Activated T-helper 2 cell treated with anti-CD3 and anti-CD28 coated beads, Interferon-gamma antibody, Interleukin-2, Interleukin-4, amounts not matched to agents 10 μg/mL and 5 μg/mL and 100 μg/mL, durations not matched to agents 14 hours and 24 hours and 36 hours (primary cell): ENCODE measurements around the gene PITX1. TPM values are rescaled to one million over a fixed set of nuclear protein-coding genes. Genes with fewer than 3 reads are reported as not detected.

Source experiments
- DNase-seq: peaks from one replicate; pipeline ENCODE4 v3.0.0; 2021; ENCODE audit warnings: low spot score
- H3K27ac Mint-ChIP-seq: one replicate; pipeline ENCODE4 v1.8.0; 2021; ENCODE audit warnings: mixed read lengths
- H3K27me3 Mint-ChIP-seq: one replicate; pipeline ENCODE4 v1.8.0; 2021; ENCODE audit warnings: low read depth, mixed read lengths
- H3K36me3 Mint-ChIP-seq: one replicate; pipeline ENCODE4 v1.8.0; 2021; ENCODE audit warnings: low read depth, mixed read lengths
- H3K4me1 Mint-ChIP-seq: one replicate; pipeline ENCODE4 v1.8.0; 2021; ENCODE audit warnings: low read depth, mixed read lengths
- H3K4me3 Mint-ChIP-seq: one replicate; pipeline ENCODE4 v1.8.0; 2021; ENCODE audit warnings: low read depth, mild to moderate bottlenecking, moderate library complexity, mixed read lengths
- H3K9me3 Mint-ChIP-seq: one replicate; pipeline ENCODE4 v1.8.0; 2021; ENCODE audit warnings: mixed read lengths
- intact Hi-C: fragments of 100-400 bp; cut with micrococcal nuclease; formaldehyde crosslinking; loops from one replicate; pipeline ENCODE4 v1.15.1; 2023
- total RNA-seq: library from RNA; stranded (reverse); gene quantifications from 2 replicates; pipeline ENCODE4 v1.2.3, GENCODE V29; 2022

Gene PITX1
- total RNA-seq, 1 donor from 2014 or later = 0.46 TPM

DNA sequence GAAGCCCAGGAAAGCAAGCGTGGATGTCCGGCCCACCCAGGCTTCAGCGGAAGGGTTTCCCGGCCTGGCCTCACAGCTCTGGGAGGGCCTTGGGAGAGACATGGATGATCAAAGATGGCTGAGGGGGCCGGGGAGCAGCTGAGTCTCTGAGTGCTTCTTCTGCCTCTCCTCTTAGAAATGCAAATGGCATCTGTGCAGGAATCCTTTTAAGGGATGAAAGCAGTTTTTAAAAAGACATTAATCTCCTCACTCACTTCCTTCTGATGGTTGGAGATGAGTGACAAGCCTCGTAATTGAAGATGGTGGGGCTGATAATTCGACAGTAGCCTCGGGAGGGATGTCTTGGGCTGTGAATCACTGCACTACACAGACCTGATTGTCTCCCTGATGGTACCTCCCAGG is 24.3 kb upstream of the PITX1 start:
- Mint-ChIP-seq H3K9me3 (no peaks in the 10 kb centered on the region), H3K36me3 (no peaks in the 10 kb centered on the region), H3K4me1 (no peaks in the 10 kb centered on the region)

DNA sequence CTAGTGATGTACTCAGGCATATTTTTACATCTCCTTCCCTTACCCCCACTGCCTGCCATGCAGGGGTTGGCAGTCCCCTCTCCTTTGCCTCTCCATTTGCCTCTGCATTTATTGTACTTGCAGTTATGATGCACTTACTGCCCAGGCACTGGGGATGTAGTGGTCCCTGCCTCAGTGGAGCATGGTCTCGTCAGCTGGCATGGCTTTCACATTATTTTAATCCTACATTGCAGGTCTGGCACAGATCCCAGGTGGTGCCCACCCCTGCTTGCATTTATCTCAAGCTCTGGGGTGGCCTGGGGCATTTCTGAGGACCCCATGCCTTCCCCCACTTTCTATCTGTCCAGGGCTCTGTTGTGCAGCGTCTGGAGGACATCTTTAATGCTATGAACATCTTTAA is 23.2 kb upstream of the PITX1 start:
- Mint-ChIP-seq H3K9me3 (no peaks in the 10 kb centered on the region), H3K4me1 (peaks cover 2% of the 10 kb centered on the region), H3K27ac (no peak overlapping the region), H3K36me3 (no peaks in the 10 kb centered on the region), H3K27me3 (peaks cover 39% of the 10 kb centered on the region), H3K4me3 (no peak overlapping the region)
- intact Hi-C loops = no loop called here
- no peak for DNase-seq

More for the DNA sequence above, 24.3 kb upstream of the PITX1 start:
- peaks cover 32% of the 10 kb centered on the region for H3K27me3 Mint-ChIP-seq
- intact Hi-C loops = no loop called here
- DNase-seq = no peak
- H3K27ac Mint-ChIP-seq = no peak overlapping the region
- H3K4me3 Mint-ChIP-seq = no peak overlapping the region

DNA sequence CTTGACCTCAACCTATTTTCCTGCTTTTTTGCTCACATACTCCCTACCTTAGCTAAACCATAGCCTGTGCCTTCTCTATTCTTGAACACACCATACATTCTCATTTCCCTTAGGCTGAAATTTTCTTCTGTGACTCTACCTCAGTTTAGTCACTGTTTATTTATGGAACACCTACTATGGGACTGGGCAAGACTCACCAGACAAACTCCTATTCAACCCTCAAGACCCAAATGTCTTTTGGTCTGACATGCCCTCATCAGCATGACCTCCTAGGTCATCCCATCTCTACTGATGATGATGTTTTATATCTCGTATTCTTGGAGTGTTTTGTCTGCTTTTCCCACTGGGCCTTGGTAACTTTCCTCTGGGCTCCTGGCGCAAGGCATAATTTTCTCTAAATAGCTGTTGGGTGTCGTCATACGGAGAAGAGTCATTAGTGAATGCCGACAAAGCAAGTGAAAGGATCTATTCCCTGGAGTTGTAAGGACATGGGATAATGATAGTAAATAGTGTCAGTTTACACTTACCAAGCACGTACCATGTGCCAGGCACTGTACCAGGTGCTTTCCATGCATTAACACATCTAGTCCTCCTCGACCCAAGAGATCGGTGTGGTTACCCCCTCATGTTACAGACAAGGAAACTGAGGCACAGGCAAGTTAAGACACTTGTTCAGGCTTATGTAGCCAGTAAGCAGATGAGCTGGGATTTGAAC is 22.4 kb upstream of the PITX1 start:
- DNase-seq = no peak
- H3K27ac Mint-ChIP-seq = no peak overlapping the region
- intact Hi-C loops = no loop called here
- H3K4me3 Mint-ChIP-seq = no peak overlapping the region
- no peaks in the 10 kb centered on the region for H3K9me3 Mint-ChIP-seq
- peaks cover 47% of the 10 kb centered on the region for H3K27me3 Mint-ChIP-seq
- no peaks in the 10 kb centered on the region for H3K36me3 Mint-ChIP-seq
- peaks cover 2% of the 10 kb centered on the region for H3K4me1 Mint-ChIP-seq

DNA sequence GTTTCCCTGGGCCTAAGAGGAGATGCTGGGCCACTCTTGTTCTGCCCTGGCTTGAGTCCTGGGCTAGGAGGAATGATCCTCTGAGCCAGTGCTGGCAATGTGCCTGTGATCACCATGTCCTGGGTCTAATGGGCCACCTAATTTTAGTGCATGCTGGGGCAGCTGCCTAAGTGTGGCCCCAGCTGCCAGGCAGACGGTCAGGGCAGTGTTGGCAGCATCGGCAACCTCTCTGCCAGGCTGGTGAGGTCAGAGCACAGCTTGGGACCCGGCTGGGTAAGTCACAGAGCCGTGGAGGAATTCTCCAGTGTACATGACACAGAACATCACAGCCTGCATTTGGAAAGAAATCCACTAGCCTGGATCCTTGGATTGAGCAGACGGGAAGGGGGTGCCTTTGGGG is 21.4 kb upstream of the PITX1 start:
- intact Hi-C loops = no loop called here
- Mint-ChIP-seq H3K27ac (no peak overlapping the region), H3K27me3 (peaks cover 55% of the 10 kb centered on the region), H3K9me3 (no peaks in the 10 kb centered on the region), H3K4me3 (no peak overlapping the region), H3K36me3 (no peaks in the 10 kb centered on the region), H3K4me1 (peaks cover 2% of the 10 kb centered on the region)
- no peak for DNase-seq

DNA sequence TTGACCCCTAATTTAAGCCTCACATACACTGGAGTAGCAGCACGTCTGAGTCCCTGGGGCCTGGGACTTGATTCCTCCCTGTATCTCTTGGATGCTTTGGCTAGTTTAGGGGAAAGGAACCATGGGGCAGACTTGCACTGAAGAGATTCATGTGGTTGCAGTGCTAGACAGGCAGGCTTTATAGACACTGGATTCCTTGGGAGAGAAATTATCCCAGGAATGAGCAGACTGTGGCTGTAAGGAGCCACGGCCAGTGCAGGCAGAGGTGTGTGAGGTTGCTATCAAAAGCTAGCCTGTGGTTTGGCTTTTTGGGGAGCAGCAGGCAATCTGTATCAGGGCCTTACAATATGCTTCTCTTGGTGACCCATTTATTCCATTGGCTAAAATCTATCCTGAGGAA is 20.5 kb upstream of the PITX1 start:
- intact Hi-C loops = no loop called here
- H3K4me3 Mint-ChIP-seq = no peak overlapping the region
- H3K27me3 Mint-ChIP-seq = peaks cover 63% of the 10 kb centered on the region
- DNase-seq = no peak
- peaks cover 2% of the 10 kb centered on the region for H3K4me1 Mint-ChIP-seq
- no peaks in the 10 kb centered on the region for H3K36me3 Mint-ChIP-seq
- no peak overlapping the region for H3K27ac Mint-ChIP-seq
- no peaks in the 10 kb centered on the region for H3K9me3 Mint-ChIP-seq

DNA sequence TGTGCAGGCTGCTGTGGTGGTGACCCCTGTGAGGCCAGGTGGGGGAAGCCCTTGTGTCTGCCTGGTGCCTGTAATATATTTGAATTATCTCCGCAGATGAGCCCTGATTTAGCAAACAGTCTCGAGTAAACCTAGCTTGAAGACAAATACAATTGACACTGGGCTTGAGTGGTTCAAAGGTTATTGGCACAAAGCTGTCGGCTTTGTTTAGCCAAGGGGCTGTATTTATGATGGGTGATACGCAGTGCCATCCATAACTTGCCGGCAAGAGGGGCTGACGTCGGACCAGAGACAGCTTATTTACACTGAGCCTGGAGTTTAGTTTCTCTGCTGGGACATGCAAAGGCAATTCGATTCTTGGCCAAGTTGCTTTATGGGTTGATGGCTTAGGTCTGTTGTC is 20.0 kb upstream of the PITX1 start:
- H3K27me3 Mint-ChIP-seq = peaks cover 66% of the 10 kb centered on the region
- intact Hi-C loops = no loop called here
- no peak overlapping the region for H3K27ac Mint-ChIP-seq
- H3K4me1 Mint-ChIP-seq = peaks cover 2% of the 10 kb centered on the region
- no peak overlapping the region for H3K4me3 Mint-ChIP-seq
- H3K9me3 Mint-ChIP-seq = no peaks in the 10 kb centered on the region
- no peaks in the 10 kb centered on the region for H3K36me3 Mint-ChIP-seq
- no peak for DNase-seq

DNA sequence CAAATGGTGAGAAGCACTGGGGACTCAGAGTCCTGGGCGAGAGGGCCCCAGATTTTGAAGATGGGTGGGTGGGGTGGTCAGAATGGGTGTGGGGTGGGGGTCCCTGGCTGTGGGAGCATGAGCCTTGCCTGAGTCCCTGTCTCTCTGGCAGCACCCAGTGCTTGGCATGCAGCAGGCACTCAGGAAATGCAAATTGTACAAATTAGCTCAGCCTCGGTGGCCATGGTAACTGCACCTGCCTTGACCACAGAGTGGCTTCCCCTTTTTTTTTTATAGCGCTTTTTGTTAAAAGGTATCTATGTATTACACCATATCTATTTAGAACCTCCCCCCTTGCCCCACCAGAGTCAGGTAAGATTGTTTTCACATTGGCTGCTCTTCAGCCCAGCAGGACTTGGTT is 19.2 kb upstream of the PITX1 start:
- Mint-ChIP-seq H3K4me1 (peaks cover 2% of the 10 kb centered on the region), H3K27ac (no peak overlapping the region), H3K9me3 (no peaks in the 10 kb centered on the region), H3K4me3 (no peak overlapping the region), H3K36me3 (no peaks in the 10 kb centered on the region), H3K27me3 (peaks cover 71% of the 10 kb centered on the region)
- no peak for DNase-seq
- intact Hi-C loops = no loop called here

DNA sequence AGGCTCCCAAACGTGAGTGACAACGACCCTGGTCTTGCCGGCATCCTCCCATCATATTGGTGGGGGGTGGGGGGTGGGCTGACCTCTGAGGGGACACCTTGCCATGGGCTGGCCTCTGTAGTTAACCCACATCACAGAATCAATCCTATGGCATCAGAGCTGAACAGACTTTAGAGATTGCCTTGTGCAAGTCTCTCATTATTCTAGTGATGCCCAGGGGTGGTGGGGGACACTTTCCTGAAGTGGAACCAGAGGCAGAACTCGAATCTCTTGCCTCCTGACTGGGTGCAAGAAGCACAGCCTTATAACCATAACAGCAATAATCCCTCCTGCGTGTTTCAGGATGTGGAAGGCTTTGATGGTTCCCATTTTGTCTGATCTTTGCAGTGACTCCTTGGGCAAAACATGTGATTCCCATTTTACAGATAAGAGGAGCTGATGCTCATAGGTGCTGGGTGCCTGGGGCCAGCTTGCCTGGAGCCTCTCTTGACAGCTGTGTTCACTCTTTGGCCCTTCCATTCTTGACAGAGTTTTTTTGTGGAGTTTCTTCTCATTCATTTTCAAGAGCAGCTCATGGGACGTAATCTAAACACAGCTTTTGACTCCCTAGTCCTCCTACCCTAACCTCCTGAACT is 18.6 kb upstream of the PITX1 start:
- no peaks in the 10 kb centered on the region for H3K36me3 Mint-ChIP-seq
- no peak overlapping the region for H3K27ac Mint-ChIP-seq
- peaks cover 2% of the 10 kb centered on the region for H3K4me1 Mint-ChIP-seq
- intact Hi-C loops = no loop called here
- H3K9me3 Mint-ChIP-seq = no peaks in the 10 kb centered on the region
- H3K27me3 Mint-ChIP-seq = peaks cover 77% of the 10 kb centered on the region
- no peak for DNase-seq
- no peak overlapping the region for H3K4me3 Mint-ChIP-seq

DNA sequence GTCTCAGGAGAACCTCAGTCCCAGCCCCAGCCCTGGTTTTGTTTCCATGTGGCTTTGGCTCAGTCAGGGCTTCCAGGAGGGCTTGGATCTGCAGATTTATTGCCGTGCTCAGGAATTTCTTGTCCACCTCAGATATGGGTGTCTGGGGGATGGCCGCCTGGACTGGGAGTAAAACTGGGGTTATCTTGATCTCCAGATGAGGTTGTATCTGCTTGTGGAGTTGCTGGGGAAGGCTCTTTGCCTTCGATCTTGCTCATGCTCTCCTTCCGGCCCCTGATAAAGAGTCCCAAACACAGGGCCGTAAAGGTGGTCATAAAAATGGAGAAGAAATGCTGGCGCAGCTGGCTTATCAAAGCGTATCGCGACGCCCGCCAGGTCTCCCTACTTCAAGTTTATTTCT is 17.8 kb upstream of the PITX1 start:
- H3K9me3 Mint-ChIP-seq = no peaks in the 10 kb centered on the region
- no peak for DNase-seq
- H3K4me3 Mint-ChIP-seq = no peak overlapping the region
- peaks cover 2% of the 10 kb centered on the region for H3K4me1 Mint-ChIP-seq
- no peak overlapping the region for H3K27ac Mint-ChIP-seq
- no peaks in the 10 kb centered on the region for H3K36me3 Mint-ChIP-seq
- H3K27me3 Mint-ChIP-seq = peaks cover 82% of the 10 kb centered on the region
- intact Hi-C loops = no loop called here

DNA sequence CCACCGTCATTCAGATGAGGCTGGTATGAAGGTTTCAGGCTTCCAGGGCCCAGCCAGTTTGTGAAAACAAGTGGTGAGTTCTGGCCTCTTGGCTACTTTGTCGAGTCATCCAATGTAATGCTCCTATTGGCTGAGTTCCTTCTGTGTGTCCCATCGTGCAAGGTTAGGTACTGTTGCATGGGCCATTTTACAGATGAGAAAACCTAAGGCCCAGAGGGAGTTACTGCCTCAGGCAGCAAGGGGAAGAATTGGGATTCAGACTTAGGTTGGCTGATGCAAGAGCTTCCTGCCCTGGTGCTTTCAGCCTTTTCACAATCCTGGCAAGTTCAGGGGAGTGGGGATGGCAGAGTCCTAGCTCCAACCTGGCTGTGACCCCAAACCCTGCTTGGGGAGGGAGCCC is 17.4 kb upstream of the PITX1 start:
- Mint-ChIP-seq H3K9me3 (no peaks in the 10 kb centered on the region), H3K36me3 (no peaks in the 10 kb centered on the region), H3K4me3 (no peak overlapping the region), H3K4me1 (peaks cover 2% of the 10 kb centered on the region), H3K27me3 (peaks cover 79% of the 10 kb centered on the region), H3K27ac (no peak overlapping the region)
- DNase-seq = no peak
- intact Hi-C loops = no loop called here

DNA sequence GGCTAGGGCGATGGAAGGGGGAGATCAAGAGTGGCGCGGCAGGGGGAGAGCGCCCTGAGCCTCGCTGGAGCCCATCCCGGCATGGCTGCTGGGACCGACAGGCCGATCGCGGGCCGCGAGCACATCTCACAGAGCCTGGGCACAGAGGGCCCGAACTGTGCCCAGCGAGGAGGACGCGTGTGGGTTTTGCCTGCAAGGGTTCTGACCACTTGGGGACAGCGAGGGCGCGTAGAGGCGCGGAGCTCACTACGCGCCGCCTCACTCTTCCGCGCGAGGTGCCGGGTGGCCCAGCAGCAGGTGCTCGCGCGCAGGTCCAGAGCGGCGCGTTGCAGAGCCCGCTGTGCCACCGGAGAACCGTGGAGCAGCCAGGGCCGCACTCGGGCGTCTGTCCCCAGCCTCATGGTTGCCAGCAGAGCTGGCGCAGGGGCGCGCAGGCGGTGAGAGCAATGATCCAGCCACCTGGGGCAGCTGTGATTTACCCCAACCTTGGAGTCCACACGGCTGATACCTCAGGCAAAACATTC is 16.3 kb upstream of the PITX1 start:
- intact Hi-C loops = no loop called here
- Mint-ChIP-seq H3K4me3 (no peak overlapping the region), H3K4me1 (peaks cover 2% of the 10 kb centered on the region), H3K36me3 (no peaks in the 10 kb centered on the region), H3K27me3 (peaks cover 71% of the 10 kb centered on the region), H3K9me3 (no peaks in the 10 kb centered on the region), H3K27ac (no peak overlapping the region)
- no peak for DNase-seq

DNA sequence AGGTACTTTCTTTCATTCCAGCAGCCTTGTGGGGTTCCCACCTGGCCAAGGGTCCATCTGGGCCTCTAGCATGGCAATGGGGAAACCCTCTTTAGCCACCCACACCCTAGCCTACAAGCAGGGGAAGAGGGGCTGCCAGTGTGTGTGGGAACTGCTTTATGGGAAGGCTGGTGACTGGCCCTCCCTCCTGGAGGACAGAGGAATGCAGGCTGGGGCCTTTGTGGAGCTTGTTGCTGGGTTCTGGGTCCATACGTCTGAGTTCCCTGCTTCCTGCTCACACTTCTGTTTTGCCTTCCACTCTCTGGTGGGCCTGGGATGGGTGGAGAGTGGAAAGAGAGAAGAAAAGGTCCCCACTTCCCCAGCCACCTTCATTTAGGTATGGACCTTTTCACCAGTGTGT is 14.9 kb upstream of the PITX1 start:
- peaks cover 2% of the 10 kb centered on the region for H3K4me1 Mint-ChIP-seq
- no peaks in the 10 kb centered on the region for H3K36me3 Mint-ChIP-seq
- H3K9me3 Mint-ChIP-seq = no peaks in the 10 kb centered on the region
- no peak overlapping the region for H3K4me3 Mint-ChIP-seq
- peaks cover 70% of the 10 kb centered on the region for H3K27me3 Mint-ChIP-seq
- no peak for DNase-seq
- intact Hi-C loops = no loop called here
- no peak overlapping the region for H3K27ac Mint-ChIP-seq

DNA sequence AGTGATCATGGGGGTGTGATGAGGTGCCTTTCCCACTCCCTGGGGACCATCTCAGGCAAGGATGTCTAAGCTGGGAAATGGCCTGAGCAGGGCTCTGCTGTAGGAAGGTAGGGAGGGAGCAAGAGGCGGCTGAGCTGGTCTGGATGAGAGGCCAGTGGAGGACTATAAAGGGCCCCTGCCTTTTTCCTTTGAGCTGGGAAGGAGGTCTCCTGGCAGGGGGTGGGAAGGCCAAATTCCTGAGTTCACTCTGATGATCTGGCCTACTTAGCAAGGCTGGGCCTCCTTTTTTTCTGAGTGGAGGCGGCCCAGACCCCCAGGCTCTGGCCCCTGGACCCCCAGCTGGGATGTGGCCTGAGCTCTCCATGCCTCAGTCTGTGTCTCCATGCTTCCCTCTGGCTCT is 14.3 kb upstream of the PITX1 start:
- intact Hi-C loops = no loop called here
- Mint-ChIP-seq H3K4me1 (peaks cover 2% of the 10 kb centered on the region), H3K27ac (no peak overlapping the region), H3K9me3 (no peaks in the 10 kb centered on the region), H3K36me3 (no peaks in the 10 kb centered on the region), H3K27me3 (peaks cover 71% of the 10 kb centered on the region), H3K4me3 (no peak overlapping the region)
- DNase-seq = no peak
